SK-N-SH (cell line): Measurements from ENCODE around the gene RBMS3. TPM values are rescaled to one million over a fixed set of nuclear protein-coding genes. Genes with fewer than 3 reads are reported as not detected.

ENCODE experiments used
- CTCF ChIA-PET: fragments of 300-600, 350-600 bp; formaldehyde crosslinking; extraction: SDS; loops from one replicate; lab custom pipeline; 2021; lab: Yijun Ruan, JAX
- POLR2A ChIA-PET: fragments of 350-600 bp; sonication (Branson Sonifier 250); formaldehyde crosslinking; extraction: SDS; loops from one replicate; lab custom pipeline; 2020; ENCODE audit warnings: antibody characterized with exemption, inconsistent platforms; lab: Yijun Ruan, JAX
- DNase-seq: peaks from one replicate; pipeline ENCODE4 v3.0.0; 2012
- H2AFZ ChIP-seq: fragments of 200-600 bp; sonication (generic); 2 replicates; pipeline ENCODE4 v1.8.1; 2016; ENCODE audit warnings: antibody characterized with exemption, mild to moderate bottlenecking, low read depth
- H3F3A ChIP-seq: fragments of 200-600 bp; sonication (generic); replicated peaks from 2 replicates; pipeline ENCODE3; 2016; ENCODE audit warnings: antibody characterized with exemption, mild to moderate bottlenecking; ENCODE audit not compliant: insufficient read depth
- H3K27ac ChIP-seq, 2 experiments: fragments of 200-500 bp in 1 of 2; fragments of 200-600 bp in 1 of 2; sonication (Bioruptor generic) in 1 of 2; sonication (generic), shearing (Covaris generic) in 1 of 2; 2 replicates each; pipeline versions ENCODE4 v1.5.1 to v1.6.1; 2014 to 2016; ENCODE audit warnings: low read depth in 2 of 2, inconsistent platforms in 1 of 2, low read length in 1 of 2, mild to moderate bottlenecking in 1 of 2, mixed read lengths in 1 of 2
- H3K27me3 ChIP-seq: fragments of 200-600 bp; sonication (generic), shearing (Covaris generic); 2 replicates; pipeline ENCODE4 v1.6.1; 2016; ENCODE audit warnings: mixed run types; ENCODE audit not compliant: insufficient read depth
- H3K36me3 ChIP-seq, 2 experiments: fragments of 200-500 bp in 1 of 2; fragments of 200-600 bp in 1 of 2; sonication (Bioruptor generic) in 1 of 2; sonication (generic) in 1 of 2; replicated peaks in 1 of 2; 2 replicates each; pipeline versions ENCODE3 to v1.5.1; 2014 to 2016; ENCODE audit warnings: low read length in 1 of 2, mild to moderate bottlenecking in 1 of 2; ENCODE audit not compliant: insufficient read depth in 2 of 2, control insufficient read depth in 1 of 2
- H3K4me1 ChIP-seq, 2 experiments: fragments of 200-500 bp in 1 of 2; fragments of 200-600 bp in 1 of 2; sonication (Bioruptor generic) in 1 of 2; sonication (generic), shearing (Covaris generic) in 1 of 2; 2 replicates each; pipeline versions ENCODE4 v1.5.1 to v1.6.1; 2014 to 2016; ENCODE audit warnings: low read depth in 1 of 2, low read length in 1 of 2, mixed run types in 1 of 2; ENCODE audit not compliant: insufficient read depth in 2 of 2, control insufficient read depth in 1 of 2
- H3K4me2 ChIP-seq: fragments of 200-600 bp; sonication (generic), shearing (Covaris generic); 2 replicates; pipeline ENCODE4 v1.6.1; 2017; ENCODE audit warnings: mixed run types
- H3K4me3 ChIP-seq, 2 experiments: fragments of 200-500 bp in 1 of 2; fragments of 200-600 bp in 1 of 2; sonication (Bioruptor generic) in 1 of 2; sonication (generic), shearing (Covaris generic) in 1 of 2; 2 replicates each; pipeline versions ENCODE4 v1.5.1 to v1.8.1; 2014 to 2016; ENCODE audit warnings: low read depth in 2 of 2, inconsistent platforms in 1 of 2, low read length in 1 of 2, mild to moderate bottlenecking in 1 of 2, mixed read lengths in 1 of 2, moderate library complexity in 1 of 2
- H3K79me2 ChIP-seq: fragments of 200-600 bp; sonication (generic); 2 replicates; pipeline ENCODE4 v1.8.1; 2017; ENCODE audit warnings: mild to moderate bottlenecking; ENCODE audit not compliant: insufficient read depth
- H3K9ac ChIP-seq: fragments of 200-600 bp; sonication (generic); 2 replicates; pipeline ENCODE4 v1.6.1; 2017; ENCODE audit warnings: mixed run types
- H3K9me2 ChIP-seq: fragments of 200-600 bp; sonication (generic); 2 replicates; pipeline ENCODE4 v1.6.1; 2017; ENCODE audit warnings: mixed run types
- H3K9me3 ChIP-seq: fragments of 200-600 bp; sonication (generic); 2 replicates; pipeline ENCODE4 v1.6.1; 2017; ENCODE audit warnings: mixed run types, mild to moderate bottlenecking, moderate library complexity
- H4K20me1 ChIP-seq: fragments of 200-600 bp; sonication (generic); 2 replicates; pipeline ENCODE4 v1.6.1; 2017; ENCODE audit warnings: mild to moderate bottlenecking, mixed run types; ENCODE audit not compliant: insufficient read depth
- CHD2 ChIP-seq: fragments of 150-350 bp; IDR thresholded peaks from 2 replicates; pipeline ENCODE4 v1.6.1; 2018; ENCODE audit warnings: low read length; ENCODE audit not compliant: partially characterized antibody
- EP300 ChIP-seq, 2 experiments: IDR thresholded peaks; 2 replicates each; pipeline versions ENCODE4 v1.4.0 to v1.6.1; 2012; ENCODE audit warnings: borderline replicate concordance in 1 of 2, low read depth in 1 of 2, low read length in 1 of 2
- EZH2phosphoT487 ChIP-seq: fragments of 200-600 bp; sonication (generic); IDR thresholded peaks from 2 replicates; pipeline ENCODE4 v1.6.1; 2017; ENCODE audit warnings: low read depth, mixed run types, mild to moderate bottlenecking, antibody characterized with exemption, moderate library complexity, borderline replicate concordance
- GABPA ChIP-seq: IDR thresholded peaks from 2 replicates; pipeline ENCODE4 v1.4.0; 2012; ENCODE audit warnings: low read depth, mild to moderate bottlenecking
- GATA2 ChIP-seq: sonication (generic); formaldehyde crosslinking; IDR thresholded peaks from 2 replicates; pipeline ENCODE4 v1.5.0; 2020; ENCODE audit warnings: mild to moderate bottlenecking, missing genetic modification reagents
- NRF1 ChIP-seq: IDR thresholded peaks from 2 replicates; pipeline ENCODE4 v1.6.1; 2012; ENCODE audit warnings: low read depth, mild to moderate bottlenecking, low read length
- PBX3 ChIP-seq: IDR thresholded peaks from 2 replicates; pipeline ENCODE4; 2012
- POLR2AphosphoS5 ChIP-seq: IDR thresholded peaks from 2 replicates; pipeline ENCODE4 v1.6.1; 2012; ENCODE audit warnings: low read depth, low read length
- RXRA ChIP-seq: IDR thresholded peaks from 2 replicates; pipeline ENCODE4 v1.4.0; 2012; ENCODE audit warnings: low read depth, mild to moderate bottlenecking, borderline replicate concordance
- SIN3A ChIP-seq: IDR thresholded peaks from 2 replicates; pipeline ENCODE4 v1.6.1; 2012; ENCODE audit warnings: low read depth, mild to moderate bottlenecking, low read length, moderate library complexity, borderline replicate concordance
- TCF12 ChIP-seq: IDR thresholded peaks from 2 replicates; pipeline ENCODE4 v1.4.0; 2012
- TEAD4 ChIP-seq: IDR thresholded peaks from 2 replicates; pipeline ENCODE4 v1.4.0; 2012; ENCODE audit warnings: mild to moderate bottlenecking, borderline replicate concordance; ENCODE audit not compliant: insufficient read depth
- USF2 ChIP-seq: fragments of 150-350 bp; IDR thresholded peaks from 2 replicates; pipeline ENCODE4 v1.6.1; 2017; ENCODE audit warnings: antibody characterized with exemption, low read length, low read depth, borderline replicate concordance
- WGBS: methylation state at CpG from one replicate; pipeline ENCODE4 v1.1.6; 2017; ENCODE audit warnings: low lambda C conversion rate; 5-methylcytosine and 5-hydroxymethylcytosine counted together
- polyA plus RNA-seq, 3 experiments: library from polyadenylated mRNA; depleted of rRNA; stranded (reverse); fragments of >200 nt; gene quantifications; 2 replicates each; pipeline ENCODE4 v1.2.3, GENCODE V29; 2012
- TF ChIP-seq, protein P1 (sequence below): fragments of 150-350 bp; IDR thresholded peaks from 2 replicates; pipeline ENCODE4 v1.6.1; 2016; ENCODE audit warnings: mild to moderate bottlenecking, low read depth, low read length

Gene RBMS3
- polyA plus RNA-seq, 1 of the 3 experiments (the other 2 are of a cell fraction), result 8.2 TPM

- no peaks in the 10 kb centered on the region for H3K79me2 ChIP-seq
- no peaks in the 10 kb centered on the region for H4K20me1 ChIP-seq
- H3K9ac ChIP-seq, result no peak overlapping the region
- no peaks in the 10 kb centered on the region for H3K9me2 ChIP-seq
- TF ChIP-seq EZH2phosphoT487 (no peak), GATA2 (CRISPR knock-in tag) (no peak), CHD2 (no peak), NRF1 (no peak), USF2 (no peak), RXRA (no peak), EP300 (IDR thresholded peaks at IDR 0.05; ENCODE audit: borderline replicate concordance in 1 of 2, low read depth in 1 of 2, low read length in 1 of 2) (no peak), TCF12 (no peak), TEAD4 (no peak), POLR2AphosphoS5 (no peak), GABPA (no peak), SIN3A (no peak), PBX3 (no peak)
- TF ChIP-seq, protein P1, sequence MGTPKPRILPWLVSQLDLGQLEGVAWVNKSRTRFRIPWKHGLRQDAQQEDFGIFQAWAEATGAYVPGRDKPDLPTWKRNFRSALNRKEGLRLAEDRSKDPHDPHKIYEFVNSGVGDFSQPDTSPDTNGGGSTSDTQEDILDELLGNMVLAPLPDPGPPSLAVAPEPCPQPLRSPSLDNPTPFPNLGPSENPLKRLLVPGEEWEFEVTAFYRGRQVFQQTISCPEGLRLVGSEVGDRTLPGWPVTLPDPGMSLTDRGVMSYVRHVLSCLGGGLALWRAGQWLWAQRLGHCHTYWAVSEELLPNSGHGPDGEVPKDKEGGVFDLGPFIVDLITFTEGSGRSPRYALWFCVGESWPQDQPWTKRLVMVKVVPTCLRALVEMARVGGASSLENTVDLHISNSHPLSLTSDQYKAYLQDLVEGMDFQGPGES, result no peak
- no peaks in the 10 kb centered on the region for H3K9me3 ChIP-seq
- H3K4me3 ChIP-seq, result no peak overlapping the region
- CTCF ChIA-PET, result no interaction called here
- no peaks in the 10 kb centered on the region for H3K27me3 ChIP-seq
- H3K4me1 ChIP-seq, result peaks cover 3 to 9% of the 10 kb centered on the region in 2 experiments; a peak in 2 of 4 replicates
- no peak overlapping the region for H3K4me2 ChIP-seq
- no peak overlapping the region; a peak in 1 of 4 replicates for H3K27ac ChIP-seq
- WGBS, result 100% methylated on average over 1 of the region's 1 CpG
- H2AFZ ChIP-seq, result no peak overlapping the region
- no peak for DNase-seq
- POLR2A ChIA-PET, result no interaction called here
- H3F3A ChIP-seq, result peaks cover 8% of the 10 kb centered on the region
- no peaks in the 10 kb centered on the region for H3K36me3 ChIP-seq
Measured at GRCh38 chr3:29919571-29919970, 638.7 kb downstream of the RBMS3 start.
